NCI-H2107 treated with DMSO at 0.1 percent for 48 hours (cell line): ENCODE results near the gene ARPC1A.
"Not testable (repeated sequence)": the region's sequence is repeated elsewhere in the genome, so short reads cannot be mapped to it uniquely, and the experiment has no call there.

Source experiments
- DNase-seq: peaks from one replicate; lab custom pipeline; 2025; ENCODE audit not compliant: unreplicated experiment; lab: John Stamatoyannopoulos, UW

The ARPC1A gene

GRCh38 chr7:99386584-99387238, 61.0 kb downstream of the ARPC1A start:
- no peak for DNase-seq

DNA sequence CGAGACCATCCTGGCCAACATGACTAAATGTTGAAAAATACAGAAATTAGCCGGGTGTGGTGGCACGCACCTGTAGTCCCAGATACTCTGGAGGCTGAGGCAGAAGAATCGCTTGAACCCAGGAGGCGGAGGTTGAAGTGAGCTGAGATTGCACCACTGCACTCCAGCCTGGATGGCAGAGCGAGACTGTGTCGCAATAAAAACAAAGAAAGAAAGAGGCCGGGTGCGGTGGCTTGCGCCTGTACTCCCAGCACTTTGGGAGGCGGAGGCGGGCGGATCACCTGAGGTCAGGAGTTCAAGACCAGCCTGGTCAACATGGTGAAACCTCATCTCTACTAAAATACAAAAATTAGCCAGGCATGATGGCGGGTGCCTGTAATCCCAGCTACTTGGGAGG, 61.5 kb downstream of the ARPC1A start:
- not testable (repeated sequence) for DNase-seq

- DNase-seq = no peak
Measured at GRCh38 chr7:99387912-99388311, 62.2 kb downstream of the ARPC1A start.

- no peak for DNase-seq
Measured at GRCh38 chr7:99389772-99390171, 64.1 kb downstream of the ARPC1A start.

DNA sequence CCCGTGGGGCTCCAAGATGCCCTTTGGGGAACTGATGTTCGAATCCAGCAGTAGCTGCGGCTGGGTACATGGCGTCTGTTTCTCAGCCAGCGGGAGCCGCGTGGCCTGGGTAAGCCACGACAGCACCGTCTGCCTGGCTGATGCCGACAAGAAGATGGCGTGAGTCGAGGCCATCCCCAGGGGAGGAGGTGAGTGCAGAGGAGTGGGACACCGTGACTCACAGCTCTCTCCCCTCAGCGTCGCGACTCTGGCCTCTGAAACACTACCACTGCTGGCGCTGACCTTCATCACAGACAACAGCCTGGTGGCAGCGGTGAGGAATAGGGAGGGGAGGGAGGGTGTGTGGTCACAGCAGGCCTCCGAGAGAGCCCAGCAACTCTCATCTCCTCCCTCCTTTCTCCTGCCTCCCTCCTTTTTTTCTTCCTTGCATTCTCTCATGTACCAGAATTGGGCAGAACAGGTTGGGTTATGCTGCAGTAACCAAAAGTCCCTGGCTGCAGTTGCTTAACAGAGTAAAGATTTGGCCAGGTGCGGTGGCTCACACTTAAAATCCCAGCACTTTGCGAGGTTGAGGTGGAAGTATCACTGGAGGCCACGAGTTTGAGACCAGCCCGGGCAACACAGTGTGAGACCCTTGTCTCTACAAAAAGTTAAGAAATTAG, 65.4 kb downstream of the ARPC1A start:
- DNase-seq = no peak

DNA sequence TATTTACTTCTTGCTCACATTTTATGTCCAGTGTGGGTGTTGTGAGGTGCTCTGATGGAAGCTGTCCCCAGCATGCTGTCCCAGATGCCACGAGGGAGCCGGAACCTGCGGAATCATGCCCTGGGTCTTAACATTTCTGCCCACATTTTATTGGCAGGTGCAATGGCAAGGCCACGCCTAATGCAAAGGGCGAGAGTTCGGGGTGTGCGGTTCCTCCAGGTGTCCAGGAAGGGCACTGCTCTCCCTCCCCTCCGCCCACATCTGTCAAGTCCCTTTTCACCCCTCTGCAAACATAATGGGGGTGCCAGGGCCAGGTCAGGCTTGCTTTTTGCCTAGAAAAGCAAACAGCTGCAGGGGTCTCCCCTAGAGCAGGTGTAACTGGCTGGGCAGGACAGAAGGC, 66.3 kb downstream of the ARPC1A start:
- no peak for DNase-seq

GRCh38 chr7:99392659-99393354, 67.1 kb downstream of the ARPC1A start:
- DNase-seq = peak; percentile 86

- no peak for DNase-seq
Measured at GRCh38 chr7:99393355-99394187, 67.9 kb downstream of the ARPC1A start.

- no peak for DNase-seq
Measured at GRCh38 chr7:99394188-99394502, 68.4 kb downstream of the ARPC1A start.

- no peak for DNase-seq
Measured at GRCh38 chr7:99395616-99396327, 70.1 kb downstream of the ARPC1A start.

DNA sequence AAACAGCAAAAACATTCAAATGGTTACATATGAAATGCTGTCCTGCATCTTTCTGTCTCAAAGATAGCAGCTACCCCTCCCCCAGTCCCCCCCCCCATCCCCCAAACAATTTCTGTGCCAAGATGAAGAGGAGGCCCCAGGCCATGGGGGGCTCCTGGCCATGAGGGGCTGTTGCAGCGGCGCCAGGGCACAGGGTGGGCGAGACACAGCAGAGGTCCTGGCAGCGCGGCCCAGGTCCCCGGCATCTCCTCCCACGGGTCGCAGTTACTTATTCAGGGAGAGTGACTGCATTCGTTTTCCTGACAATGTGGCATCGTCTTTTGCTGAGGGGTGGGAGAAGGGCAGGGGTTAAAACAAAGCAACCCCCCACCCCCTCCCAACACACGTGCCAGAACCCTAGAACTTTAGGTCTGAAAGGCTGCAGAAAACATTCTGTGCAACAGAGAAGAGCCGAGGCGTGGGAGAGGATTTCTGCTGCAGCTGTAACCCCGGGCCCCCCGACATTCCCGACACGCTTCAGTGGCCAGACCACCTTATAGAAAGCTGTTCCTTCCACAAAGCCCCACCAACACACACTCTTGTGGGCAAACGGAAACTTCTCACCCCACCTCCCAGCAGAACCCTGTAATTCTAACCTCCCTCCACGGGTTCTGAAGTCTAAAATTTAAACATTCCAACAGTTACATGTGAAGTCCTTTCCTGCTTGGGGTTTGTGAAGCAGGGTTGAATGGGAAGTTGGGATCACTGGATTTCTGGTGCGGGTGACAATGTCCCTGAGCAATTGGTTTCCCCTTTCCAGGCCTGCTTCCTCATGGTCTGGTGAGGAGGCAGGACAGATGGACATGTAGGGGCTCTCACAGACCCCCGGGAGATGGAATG, 71.0 kb downstream of the ARPC1A start:
- no peak for DNase-seq

- DNase-seq = no peak
Measured at GRCh38 chr7:99397297-99397983, 71.7 kb downstream of the ARPC1A start.

DNA sequence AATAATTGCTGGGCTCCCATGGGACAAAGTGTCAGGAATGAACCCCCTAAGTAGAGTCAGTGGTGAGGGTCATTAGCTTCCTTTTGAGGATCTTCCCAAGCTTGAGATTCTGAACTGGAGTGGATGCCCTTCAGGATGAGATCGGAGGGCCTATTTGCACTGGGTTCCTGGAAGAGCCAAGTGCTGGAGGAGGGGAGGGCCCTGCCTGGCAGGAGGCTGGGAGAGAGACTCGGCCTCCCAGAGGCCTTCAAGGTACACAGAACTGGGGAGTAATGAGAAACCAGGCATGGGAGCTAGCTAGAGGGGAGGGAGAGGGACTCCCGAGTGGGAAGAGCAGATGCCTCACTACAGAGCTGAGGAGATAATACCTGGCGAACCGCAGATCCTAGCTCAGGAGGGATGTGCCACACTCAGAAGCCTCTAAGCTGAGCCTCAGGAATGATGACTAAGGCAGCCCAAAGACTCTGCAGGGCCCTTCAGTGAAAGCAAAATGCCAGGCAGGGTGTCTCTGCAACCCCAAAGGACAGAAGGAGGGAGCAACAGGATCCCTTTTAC, 73.3 kb downstream of the ARPC1A start:
- DNase-seq = no peak

DNA sequence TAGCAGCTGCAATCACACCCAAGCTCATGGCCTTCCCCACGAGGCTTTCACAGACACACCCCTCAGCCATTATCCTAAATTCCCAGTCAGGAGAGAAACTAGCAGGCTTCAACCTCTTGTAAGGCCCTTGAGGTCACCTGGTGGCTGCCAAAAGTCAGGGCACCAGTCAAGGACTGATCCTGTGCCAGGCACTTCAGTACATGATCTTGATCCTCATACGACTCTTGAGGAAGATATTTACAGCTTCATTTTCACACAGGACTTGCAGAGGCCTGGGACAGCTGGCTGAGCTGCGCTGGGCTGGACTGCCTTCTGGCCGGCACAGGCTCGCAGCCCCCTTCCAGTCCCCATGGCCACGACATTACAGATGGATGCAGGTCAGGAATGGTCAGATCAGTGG, 73.9 kb downstream of the ARPC1A start:
- no peak for DNase-seq

- DNase-seq = no peak
Measured at GRCh38 chr7:99402854-99403253, 77.2 kb downstream of the ARPC1A start.

- no peak for DNase-seq
Measured at GRCh38 chr7:99403764-99404163, 78.1 kb downstream of the ARPC1A start.

- DNase-seq = no peak
Measured at GRCh38 chr7:99404235-99404976, 78.7 kb downstream of the ARPC1A start.

- no peak for DNase-seq
Measured at GRCh38 chr7:99404977-99405320, 79.3 kb downstream of the ARPC1A start.

GRCh38 chr7:99406557-99406956, 80.9 kb downstream of the ARPC1A start:
- no peak for DNase-seq
